NB4 (cell line): Measurements from ENCODE around the gene IKZF4.
"Not testable (repeated sequence)": the region's sequence is repeated elsewhere in the genome, so short reads cannot be mapped to it uniquely, and the experiment has no call there.

Experiments
- DNase-seq: peaks from one replicate; pipeline ENCODE4 v3.0.0; 2010; ENCODE audit warnings: low read depth
- H3K4me3 ChIP-seq: one replicate; pipeline ENCODE4 v1.5.1; 2011; ENCODE audit warnings: mild to moderate bottlenecking, low read depth, low read length, moderate library complexity
- CTCF ChIP-seq: IDR thresholded peaks from one replicate; pipeline ENCODE4 v1.5.1; 2012; ENCODE audit warnings: low read depth, low read length
- MYC ChIP-seq: IDR thresholded peaks from 2 replicates; pipeline ENCODE4 v1.6.1; 2011; ENCODE audit warnings: low read depth, low read length
- POLR2A ChIP-seq: IDR thresholded peaks from 2 replicates; pipeline ENCODE4 v1.6.1; 2011; ENCODE audit warnings: mild to moderate bottlenecking; ENCODE audit not compliant: insufficient read length; ENCODE audit errors: extremely low read depth
- TF ChIP-seq, protein P1 (sequence below): IDR thresholded peaks from 2 replicates; pipeline ENCODE4 v1.6.1; 2011; ENCODE audit warnings: low read depth, low read length

IKZF4 gene

DNA sequence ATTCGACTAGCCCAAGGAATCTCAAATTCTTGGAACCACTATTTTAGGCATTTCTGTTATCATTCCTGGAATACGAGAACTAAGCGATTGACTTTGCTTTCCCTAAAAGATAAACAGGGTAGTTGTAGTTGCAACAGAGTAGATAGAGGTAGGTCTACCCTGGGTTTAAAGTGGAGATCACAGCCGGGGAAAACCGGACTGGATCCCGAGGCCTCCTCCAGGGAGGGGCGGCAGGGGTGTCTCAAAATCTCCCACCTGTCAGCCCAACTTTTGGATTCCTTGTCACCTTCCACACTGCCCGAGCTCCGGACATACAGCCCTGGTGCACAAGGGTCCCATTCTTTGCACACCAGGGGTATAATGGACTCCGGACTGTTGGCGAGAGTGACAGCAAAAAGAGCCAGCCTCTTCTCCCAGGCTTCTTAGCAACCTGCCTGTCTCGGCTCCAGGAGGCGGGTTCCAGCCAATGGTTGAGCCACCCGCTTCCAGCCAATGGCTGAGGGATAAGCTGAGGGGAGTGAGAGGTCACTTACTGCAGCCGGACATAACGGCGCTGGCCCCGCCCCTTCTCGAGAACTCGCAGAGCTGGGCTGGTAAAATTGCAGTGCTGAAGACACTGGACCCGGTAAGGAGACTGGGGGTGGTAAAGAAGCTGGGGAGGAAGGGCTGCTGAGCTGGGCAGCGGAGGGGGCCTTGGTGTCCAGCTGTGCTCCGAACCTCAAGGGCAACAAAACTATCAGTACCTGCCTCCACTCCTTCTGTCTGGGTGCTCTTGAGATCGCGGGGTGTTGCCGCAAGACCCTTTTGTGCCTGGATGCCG is 23.9 kb upstream of the IKZF4 start, which contains the start of gene SUOX:
TSS of gene SUOX (plus strand) at position 562 of the 820 bp plus-strand sequence. CDS start 4,946 bp downstream, outside the sequence.
- peak; percentile 24 for DNase-seq
- H3K4me3 ChIP-seq: no peak within 1 kb of the TSS
- TF ChIP-seq, protein P1, sequence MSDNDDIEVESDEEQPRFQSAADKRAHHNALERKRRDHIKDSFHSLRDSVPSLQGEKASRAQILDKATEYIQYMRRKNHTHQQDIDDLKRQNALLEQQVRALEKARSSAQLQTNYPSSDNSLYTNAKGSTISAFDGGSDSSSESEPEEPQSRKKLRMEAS: no peak
- peak; percentile 13 for TF ChIP-seq POLR2A

DNA sequence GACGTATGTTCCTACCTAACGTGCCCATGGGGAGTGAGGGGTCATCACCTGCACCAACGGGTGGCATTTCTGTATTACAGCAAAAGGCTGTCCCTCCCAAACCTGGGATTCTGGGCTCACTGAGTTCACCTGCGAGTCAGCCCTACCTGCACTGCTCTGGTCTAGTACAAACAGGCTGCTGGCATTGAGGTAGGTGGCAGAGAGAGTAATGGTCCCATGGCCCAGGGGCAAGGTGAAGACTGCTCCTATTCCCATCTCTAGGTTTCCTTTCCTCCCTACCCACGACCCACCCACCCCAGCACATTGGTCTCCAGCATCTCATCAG is 23.3 kb upstream of the IKZF4 start:
- peak; percentile 11 for DNase-seq
- no peak for TF ChIP-seq CTCF
- TF ChIP-seq MYC: no peak
- TF ChIP-seq, protein P1: no peak
- TF ChIP-seq POLR2A: no peak
- no peak overlapping the region for H3K4me3 ChIP-seq

DNA sequence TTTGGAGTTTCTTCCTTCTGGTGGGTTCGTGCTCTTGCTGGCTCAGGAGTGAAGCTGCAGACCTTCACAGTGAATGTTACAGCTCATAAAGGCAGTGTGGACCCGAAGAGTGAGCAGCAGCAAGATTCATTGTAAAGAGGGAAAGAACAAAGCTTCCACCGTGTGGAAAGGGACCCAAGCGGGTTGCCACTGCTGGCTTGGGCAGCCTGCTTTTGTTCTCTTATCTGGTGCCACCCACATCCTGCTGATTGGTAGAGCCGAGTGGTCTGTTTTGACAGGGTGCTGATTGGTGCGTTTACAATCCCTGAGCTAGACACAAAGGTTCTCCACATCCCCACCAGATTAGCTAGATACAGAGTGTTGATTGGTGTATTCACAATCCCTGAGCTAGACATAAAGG is 21.3 kb upstream of the IKZF4 start:
- H3K4me3 ChIP-seq, DNase-seq: not testable (repeated sequence)

- not testable (repeated sequence) for DNase-seq, H3K4me3 ChIP-seq
Observed at GRCh38 chr12:55999999-56000540, 20.8 kb upstream of the IKZF4 start.

- H3K4me3 ChIP-seq: no peak overlapping the region
- TF ChIP-seq CTCF: no peak
- TF ChIP-seq, protein P1: no peak
- TF ChIP-seq POLR2A: no peak
- no peak for TF ChIP-seq MYC
- no peak for DNase-seq
Observed at GRCh38 chr12:56001487-56002100, 19.2 kb upstream of the IKZF4 start.

GRCh38 chr12:56003376-56003775 is 17.5 kb upstream of the IKZF4 start:
- H3K4me3 ChIP-seq: not testable (repeated sequence)
- peak; percentile 44 for DNase-seq

DNA sequence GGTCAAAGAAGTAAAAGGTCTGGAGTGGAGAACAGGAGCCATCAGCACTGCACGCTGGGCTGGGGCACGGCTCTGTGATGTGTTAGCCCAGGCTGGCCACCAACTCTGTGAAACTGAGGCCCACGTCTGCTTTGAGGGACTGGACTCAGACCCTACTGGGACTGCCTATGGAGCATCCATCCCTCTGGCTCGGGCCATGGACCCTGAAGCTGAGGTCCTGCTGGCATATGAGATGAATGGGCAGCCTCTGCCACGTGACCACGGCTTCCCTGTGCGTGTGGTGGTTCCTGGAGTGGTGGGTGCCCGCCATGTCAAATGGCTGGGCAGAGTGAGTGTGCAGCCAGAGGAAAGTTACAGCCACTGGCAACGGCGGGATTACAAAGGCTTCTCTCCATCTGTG is 16.6 kb upstream of the IKZF4 start:
- no peak overlapping the region for H3K4me3 ChIP-seq
- TF ChIP-seq CTCF: no peak
- TF ChIP-seq POLR2A: no peak
- TF ChIP-seq MYC: no peak
- TF ChIP-seq, protein P1: no peak
- no peak for DNase-seq
